GM18508 (cell line): ENCODE measurements around the gene SIGLEC1.

Experiments used
- ATAC-seq: cut with Tn5 transposase; IDR thresholded peaks from one replicate; pipeline ENCODE4 v1.9.1; 2021; ENCODE audit warnings: moderate number of reproducible peaks; ENCODE audit not compliant: insufficient read depth, unreplicated experiment

SIGLEC1 gene

GRCh38 chr20:3744806-3745685, 32.6 kb upstream of the SIGLEC1 start:
- ATAC-seq, result no peak

GRCh38 chr20:3744037-3744436, 31.6 kb upstream of the SIGLEC1 start:
- ATAC-seq, result no peak

- ATAC-seq, result no peak
Measured at GRCh38 chr20:3743251-3743650, 30.9 kb upstream of the SIGLEC1 start.

- ATAC-seq, result no peak
Measured at GRCh38 chr20:3741836-3742458, 29.5 kb upstream of the SIGLEC1 start.

GRCh38 chr20:3740615-3741301, 28.4 kb upstream of the SIGLEC1 start:
- ATAC-seq, result no peak

GRCh38 chr20:3739926-3740451, 27.6 kb upstream of the SIGLEC1 start:
- ATAC-seq, result no peak

GRCh38 chr20:3739054-3739925, 26.9 kb upstream of the SIGLEC1 start:
- ATAC-seq, result no peak

GRCh38 chr20:3738111-3739053, 26.0 kb upstream of the SIGLEC1 start:
- ATAC-seq, result no peak

GRCh38 chr20:3735768-3736167, 23.4 kb upstream of the SIGLEC1 start:
- ATAC-seq, result no peak

GRCh38 chr20:3734111-3734843, 21.9 kb upstream of the SIGLEC1 start:
- ATAC-seq, result no peak

- ATAC-seq, result no peak
Measured at GRCh38 chr20:3733119-3733995, 21.0 kb upstream of the SIGLEC1 start.

- no peak for ATAC-seq
Measured at GRCh38 chr20:3732327-3733118, 20.1 kb upstream of the SIGLEC1 start, which contains the start of gene HSPA12B. HSPA12B (plus strand) TSS chr20:3732685; CDS start chr20:3738675, 5,990 bp downstream.

GRCh38 chr20:3731944-3732326, 19.5 kb upstream of the SIGLEC1 start:
- ATAC-seq, result no peak

- no peak for ATAC-seq
Measured at GRCh38 chr20:3730803-3731672, 18.6 kb upstream of the SIGLEC1 start.

GRCh38 chr20:3729811-3730540, 17.6 kb upstream of the SIGLEC1 start:
- no peak for ATAC-seq
